Activated CD4-positive, alpha-beta T cell treated with anti-CD3 and anti-CD28 coated beads, Interleukin-2, amount 50 U/mL, for 4 hours (primary cell): ENCODE data around the gene STUM.
"Not testable (repeated sequence)": the region's sequence is repeated elsewhere in the genome, so short reads cannot be mapped to it uniquely, and the experiment has no call there.

Source experiments
- DNase-seq, 2 experiments: peaks; one replicate each; pipeline ENCODE4 v3.0.0-alpha.2; 2020

The STUM gene

DNA sequence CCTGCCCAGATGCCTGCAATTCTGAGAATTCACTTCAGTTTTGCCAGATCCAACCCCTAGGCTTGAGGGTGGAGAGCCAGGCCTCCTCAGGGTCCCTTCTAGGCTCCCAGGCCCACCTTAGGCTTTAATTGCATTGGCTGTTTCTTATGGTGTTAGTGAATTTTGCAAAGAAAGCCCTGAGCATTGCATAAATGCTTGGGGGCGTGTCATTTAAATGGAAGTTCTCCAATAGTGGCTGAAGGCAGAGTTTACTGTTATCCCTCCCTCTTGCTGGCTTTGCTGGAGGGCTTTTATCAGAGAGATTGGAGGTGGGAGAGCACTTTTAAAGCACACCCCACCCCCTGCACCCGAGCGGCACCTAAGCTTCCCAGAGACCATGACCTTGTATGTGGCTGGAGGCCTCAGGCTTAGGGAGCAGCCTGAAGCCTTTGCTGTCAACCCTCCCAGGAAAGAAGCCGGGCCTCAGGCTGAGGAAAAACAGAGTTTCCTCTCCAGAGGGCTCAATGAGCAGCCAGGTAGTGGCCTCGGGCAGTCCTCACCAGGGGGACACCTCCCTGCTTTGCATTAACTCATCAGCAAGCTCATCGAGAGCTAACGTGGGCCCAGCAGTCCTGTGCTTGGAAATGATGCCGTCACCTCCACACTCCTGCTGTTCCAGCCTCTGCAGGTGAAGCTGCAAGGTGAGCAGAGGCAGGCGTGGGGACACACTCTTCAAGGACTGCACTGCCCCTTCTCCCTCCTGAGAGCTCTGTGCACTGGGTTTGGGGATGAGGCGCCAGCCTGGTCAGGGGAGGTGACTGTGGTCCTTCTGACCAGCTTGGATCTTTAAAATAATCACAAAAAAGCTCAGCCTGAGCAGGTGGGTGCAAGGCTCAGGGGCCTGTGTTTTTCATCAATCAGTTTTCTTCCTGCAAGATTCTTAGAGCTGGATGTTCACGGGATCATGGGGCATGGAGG lies 58.0 kb downstream of the STUM start:
- no peak for DNase-seq

DNA sequence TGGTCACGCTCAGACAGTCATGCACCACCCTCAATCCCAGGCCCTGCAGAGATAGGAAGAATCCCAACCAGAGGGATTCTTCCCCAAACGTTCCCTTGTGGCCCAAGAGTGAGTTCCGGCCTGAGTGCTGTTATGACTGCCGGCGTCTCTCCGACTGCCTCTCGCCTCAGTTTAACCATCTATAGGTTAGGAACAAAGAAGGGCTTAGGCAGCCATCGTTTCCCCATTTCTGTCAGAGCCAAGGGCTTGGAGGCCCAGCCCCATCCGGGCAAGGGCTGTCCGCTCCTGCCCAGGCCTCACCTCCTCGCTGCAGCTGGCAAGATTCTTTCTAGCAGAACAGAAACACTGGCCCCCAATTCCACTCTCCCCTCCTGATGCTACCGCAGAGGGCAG lies 58.7 kb downstream of the STUM start:
- DNase-seq, result no peak

DNA sequence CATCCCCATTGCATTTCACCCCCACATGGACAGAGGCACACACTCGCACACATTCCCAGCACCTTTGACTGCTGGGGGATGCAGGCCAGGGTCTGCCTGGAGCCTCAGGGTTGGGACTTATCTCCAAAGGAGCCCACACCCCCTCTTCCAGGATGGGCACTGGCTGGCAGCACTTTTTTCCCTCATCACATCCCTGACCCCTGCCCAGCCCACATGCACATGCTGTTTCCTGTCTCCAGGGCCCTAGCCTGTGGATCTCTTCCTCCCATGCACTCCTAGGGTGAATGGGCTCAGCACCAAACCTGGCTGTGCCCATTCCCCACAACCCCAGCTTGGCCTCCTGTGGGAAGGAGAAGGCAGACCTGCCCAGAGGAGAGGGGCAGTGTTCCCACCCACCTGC lies 59.3 kb downstream of the STUM start:
- no peak for DNase-seq

DNA sequence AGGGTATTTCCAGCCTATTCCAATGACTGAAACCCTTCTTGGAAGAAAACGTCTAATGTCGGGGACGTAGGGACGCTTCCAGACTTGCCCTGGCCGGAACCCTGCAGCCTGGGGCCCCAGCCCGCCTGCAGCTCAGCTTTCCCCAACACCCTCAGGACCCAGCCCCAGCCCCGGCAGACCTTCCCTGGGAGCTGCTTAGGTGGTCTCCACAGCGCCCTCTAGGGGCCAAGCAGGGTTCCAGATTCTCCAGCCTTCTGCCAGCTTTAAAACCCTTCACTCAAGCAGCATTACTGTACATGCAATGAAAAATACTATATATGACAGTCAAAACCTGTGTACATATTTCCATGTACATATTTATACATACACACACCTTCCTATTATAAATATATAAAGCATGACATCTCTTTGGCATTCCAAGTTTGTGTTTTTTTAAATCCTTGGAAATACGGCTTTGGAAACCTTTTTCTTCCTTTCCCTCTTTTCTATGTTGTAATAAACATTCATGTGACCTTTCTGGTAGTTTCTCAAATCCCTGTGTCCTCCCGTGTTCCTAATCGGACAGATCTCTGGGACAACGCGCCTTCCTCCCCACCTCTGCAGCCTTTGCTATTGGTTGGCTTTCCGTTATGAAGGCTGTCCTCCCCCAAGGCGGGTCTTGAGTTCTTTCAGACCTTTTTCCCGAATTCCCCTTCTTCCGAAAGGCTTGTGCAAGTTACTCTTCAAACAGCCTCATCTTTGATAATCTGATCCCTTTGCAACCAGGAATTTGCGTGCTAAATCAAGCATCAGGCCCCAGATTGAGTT lies 60.3 kb downstream of the STUM start:
- peak; percentile 57 to 64 for DNase-seq

DNA sequence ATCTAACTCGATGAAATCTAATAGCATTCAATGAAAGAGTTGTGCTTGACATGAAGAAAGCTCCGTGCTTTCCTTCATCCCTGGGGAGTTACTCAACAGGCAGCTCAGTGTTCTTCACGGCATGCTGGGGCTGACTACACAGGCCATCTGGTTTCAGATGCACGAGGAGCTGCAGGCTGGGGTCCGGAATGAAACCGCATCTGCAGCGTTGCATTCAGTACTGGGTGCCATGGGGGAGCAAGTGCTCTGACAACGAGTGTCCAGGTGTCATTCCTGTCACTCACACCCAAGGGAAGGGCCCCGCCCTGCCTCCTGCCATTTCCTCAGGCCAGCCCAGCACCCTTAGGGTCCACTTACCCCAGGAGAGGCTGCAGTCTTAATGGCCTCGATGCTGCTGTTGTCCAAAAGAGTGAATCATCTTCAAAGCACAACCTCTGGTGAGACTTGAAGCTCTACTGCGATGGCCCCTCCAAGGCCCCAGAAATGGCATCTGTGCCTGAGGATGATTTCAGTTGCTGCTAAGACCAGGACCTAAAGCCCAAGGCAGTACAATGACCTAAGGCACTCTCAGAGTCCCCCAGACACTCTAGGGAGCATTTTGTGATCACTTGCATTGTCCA lies 61.4 kb downstream of the STUM start:
- no peak for DNase-seq

DNA sequence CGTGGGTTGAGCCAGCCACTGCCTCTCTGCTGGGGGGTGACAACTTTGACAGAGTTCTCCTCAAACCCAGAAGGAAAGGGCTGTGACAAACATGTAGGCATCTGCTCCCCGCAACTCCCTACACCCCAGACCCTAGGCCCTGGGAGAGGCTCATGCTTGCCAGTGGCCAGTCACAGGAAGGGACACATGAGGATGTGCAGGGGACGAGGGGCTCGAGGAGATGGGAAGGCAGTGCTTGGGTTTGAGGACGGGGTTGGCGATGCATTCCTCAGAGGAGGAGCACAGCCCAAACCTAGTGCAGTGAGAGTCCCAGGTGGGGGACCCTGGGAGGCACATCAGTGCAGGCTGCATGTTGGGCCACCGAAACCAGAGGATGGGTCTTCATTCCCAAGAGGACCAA lies 62.1 kb downstream of the STUM start:
- DNase-seq, result no peak

DNA sequence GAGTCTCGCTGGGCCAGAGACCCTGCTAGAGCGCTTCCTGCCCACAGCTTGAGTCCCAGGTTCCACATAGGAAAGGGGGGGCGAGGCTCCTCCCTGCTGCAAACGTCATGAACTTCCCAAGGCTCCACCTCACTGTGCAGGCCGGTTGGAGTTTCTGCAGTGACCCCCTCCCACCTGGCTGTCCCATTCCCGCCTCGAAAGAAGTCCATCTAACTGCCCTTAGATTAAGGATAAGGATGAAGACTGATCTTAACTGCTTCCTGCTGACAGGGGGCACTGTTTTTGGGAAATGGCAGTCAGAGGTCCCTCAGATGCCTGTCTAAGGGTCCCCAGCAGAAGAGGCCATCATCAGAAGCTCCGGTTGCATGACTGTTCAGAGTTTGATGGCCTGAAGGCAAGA lies 62.7 kb downstream of the STUM start:
- no peak for DNase-seq

DNA sequence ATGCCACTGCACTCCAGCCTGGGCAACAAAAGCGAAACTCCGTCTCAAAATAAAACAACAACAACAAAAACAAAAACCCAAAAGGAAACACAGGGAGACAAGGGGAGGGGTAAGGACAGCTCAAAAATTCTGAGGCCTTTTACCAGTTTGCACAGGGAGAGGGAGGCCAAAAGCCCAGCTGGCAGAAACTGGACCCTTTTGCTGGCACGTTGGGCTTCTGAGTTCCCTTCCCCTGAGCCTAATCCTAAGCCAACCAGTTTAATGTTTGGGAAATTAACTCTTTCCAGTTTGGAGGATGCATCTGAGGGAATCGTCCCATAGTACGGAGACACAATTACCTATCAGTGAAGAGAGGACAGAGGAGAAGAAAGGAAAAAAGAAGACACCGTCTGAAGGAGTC lies 63.4 kb downstream of the STUM start:
- DNase-seq, result not testable (repeated sequence)

DNA sequence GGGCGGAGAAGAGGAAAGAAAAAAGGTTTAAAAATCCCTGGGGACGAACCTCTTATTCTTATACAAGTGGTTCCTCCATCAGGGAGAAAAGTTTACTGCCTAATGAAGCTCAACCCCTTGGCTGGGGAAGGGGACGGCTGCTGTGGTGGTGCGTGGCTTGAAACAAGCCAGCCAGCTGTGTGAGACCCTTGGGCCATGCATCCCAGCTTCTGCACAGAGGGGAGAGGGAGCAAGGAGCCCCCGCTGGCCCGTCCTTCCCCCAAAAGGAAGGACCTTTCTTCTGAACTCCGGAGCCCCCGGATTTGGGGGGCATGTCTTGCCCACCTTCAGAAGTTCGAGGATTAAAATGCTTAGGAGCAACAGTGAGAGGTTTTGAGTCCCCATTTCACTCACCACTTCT lies 67.3 kb downstream of the STUM start:
- no peak for DNase-seq

DNA sequence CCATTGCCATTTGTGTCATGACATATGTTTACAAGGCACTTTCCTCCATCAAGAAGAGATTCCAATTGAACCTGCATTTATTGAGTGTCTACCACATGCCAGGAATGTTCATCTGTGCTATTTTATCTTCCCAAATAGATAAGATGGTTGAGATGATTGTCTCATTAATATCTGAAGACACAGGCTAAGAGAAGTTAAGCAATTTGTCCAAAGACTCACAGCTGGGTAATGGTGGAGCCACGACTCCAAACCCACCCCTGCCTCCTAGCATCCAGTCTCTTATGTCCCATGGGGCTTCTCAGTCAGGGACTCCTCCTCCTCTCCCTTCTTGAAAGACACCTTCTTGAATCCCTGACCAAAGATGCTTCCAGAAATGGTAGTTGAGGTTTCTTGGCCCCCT lies 68.1 kb downstream of the STUM start:
- no peak for DNase-seq

DNA sequence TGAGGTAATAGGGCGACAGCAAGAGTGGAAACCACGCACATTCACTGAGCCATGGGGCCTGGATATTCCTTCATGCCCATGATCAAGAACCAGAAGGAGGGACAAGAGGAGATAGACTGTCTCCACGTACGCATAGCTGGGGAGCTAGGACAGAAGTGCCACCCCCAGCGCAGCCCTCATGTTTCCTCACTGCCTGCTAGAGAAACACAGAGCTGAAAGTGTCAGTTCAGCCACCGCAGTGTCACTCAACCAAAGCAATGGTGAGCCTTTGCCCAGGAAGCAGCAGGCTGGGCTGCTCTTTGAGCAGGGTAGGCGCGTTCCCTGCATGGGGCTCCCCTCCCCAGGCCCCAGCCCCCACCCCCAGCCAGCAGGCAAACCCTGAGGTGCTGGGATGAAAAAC lies 68.5 kb downstream of the STUM start:
- DNase-seq, result no peak

DNA sequence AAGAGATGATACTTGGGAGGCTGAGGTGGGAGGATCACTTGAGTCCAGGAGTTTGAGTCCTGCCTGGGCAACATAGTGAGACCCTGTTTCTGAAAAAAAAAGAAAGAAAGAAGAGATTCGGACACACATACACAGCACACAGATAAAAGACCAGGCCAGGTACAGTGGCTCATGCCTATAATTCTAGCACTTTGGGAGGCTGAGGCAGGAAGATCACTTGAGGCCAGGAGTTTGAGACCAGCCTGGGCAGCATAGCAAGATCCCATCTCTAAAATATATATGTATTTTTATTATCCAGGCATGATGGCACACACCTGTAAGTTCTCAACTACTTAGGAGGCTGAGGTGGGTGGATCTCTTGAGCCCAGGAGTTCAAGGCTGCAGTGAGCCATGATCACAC lies 69.2 kb downstream of the STUM start:
- not testable (repeated sequence) for DNase-seq

DNA sequence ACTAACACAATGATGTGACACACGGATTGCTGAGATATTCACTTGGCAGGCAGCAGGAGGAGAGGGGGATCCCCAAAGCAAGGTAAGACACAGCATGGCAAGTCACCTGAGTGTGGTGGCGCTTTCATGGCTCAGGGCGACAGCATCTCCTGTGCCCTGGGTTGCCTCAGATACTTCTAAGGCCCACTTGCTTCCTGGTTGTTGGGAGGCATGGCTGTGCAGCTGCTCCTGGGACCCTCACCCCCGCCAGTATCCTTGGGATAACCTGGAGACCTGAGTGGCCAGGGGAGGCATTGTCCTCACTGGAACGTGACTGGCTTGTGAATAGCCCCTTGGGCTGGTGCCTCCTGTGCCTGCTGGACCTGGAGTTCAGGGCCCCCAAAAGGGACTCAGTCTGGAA lies 69.8 kb downstream of the STUM start:
- no peak for DNase-seq

DNA sequence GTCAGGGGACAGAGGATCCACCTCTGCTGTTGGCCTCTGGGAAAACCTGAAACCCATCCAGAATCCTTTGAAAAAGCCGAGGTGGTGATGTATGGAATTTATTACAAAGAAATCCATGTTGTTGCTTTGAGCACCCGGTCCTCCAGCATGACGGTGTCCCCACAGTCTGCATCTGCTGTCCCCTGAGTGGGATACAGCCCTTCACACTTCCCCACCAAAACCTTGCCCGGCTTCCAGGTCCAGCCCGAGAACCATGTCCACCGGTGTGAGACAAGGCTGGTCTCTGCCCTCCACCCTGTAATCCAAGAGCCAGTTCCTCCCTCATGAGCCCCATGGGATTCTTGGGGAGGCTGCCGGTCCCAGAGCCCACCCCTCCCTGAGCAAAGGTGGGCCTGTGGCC lies 70.5 kb downstream of the STUM start:
- DNase-seq, result no peak

DNA sequence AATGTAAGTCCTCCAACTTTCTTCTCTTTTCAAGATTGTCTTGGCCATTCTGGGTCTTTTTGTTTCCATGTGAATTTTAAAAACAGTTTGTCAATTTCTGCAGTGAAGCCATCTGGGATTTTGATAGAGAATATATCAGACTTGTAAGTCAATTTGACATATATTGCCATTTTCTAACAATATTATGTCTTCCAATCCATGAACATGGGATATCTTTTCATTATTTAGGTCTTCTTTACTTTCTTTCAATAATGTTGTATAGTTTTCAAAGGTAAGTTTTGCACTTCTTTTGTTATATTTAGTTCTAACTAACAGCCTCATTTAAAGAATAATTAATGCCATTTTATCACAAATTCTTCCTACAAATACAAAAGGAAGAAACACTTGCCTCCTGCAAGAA lies 73.4 kb downstream of the STUM start:
- DNase-seq, result no peak

DNA sequence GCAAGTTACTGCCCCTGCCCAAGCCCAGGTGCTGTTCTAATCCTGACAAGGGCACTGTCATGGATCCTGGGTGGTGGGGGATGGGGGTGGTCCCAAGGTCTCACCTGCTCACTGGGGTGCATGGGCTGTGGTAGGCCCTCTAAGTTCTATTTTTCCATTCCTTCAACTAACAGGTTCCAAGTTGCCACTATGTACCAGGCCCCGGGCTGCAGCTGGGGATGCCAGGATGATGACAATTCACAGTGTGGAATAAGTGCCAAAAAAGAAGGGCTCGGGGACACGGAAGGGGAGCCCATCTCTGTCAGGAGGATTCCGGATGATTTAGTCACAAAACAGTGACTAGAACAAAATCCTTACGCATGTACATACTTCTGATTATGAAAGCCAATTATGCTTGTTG lies 76.0 kb downstream of the STUM start:
- no peak for DNase-seq

DNA sequence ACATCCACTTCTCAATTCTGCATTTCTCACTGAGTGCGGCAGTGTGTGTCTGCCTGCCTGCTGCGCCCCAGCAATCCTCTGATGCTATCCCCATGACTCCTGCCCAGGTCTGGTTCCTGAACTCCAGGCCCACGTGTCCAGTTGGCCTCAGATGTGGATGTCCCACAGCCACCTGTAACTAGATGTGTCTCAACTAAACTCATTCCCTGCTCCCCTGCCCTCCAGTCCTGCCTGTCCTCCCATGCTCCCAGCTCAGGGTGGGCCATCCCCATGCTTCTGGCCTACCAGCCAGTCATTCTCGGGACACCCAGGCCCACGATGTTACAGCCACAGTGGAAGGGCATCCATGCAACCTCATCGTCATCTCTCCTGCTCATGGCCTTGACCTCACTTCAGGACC lies 76.8 kb downstream of the STUM start:
- no peak for DNase-seq

DNA sequence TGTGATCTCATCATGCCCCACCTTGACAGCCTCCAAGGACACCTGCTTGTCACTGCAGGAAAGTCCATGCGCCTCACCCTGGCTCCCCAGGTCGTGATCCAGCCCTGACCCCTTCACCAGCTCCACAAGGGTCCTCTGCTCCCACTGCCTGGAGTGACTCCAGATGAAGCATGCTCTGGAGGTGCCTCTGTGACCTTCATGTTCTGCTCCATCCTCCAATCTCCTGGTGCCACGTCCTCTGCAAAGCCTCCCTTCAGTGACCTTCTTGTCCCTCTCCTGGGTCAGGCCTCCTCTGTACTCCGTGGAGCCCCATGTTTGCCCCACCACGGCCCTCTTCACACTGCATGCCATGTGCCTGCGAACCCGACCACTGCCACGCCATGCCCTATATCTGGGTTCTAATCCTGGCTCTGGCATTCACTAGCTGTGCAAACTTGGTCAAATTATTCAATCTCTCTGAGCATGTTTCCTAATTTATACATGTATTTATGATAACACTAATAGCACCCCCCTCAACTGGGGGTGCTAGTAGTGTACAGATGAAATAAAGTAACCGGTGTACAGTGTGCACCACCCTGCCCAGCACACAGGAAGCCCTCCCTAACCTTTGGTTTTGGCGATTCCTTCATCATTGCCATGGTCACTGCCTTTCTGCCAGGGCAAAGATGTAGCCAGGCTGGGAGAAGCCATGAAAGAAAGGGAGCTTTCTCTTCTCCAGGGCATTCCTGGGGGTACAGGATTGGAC lies 77.4 kb downstream of the STUM start:
- no peak for DNase-seq

DNA sequence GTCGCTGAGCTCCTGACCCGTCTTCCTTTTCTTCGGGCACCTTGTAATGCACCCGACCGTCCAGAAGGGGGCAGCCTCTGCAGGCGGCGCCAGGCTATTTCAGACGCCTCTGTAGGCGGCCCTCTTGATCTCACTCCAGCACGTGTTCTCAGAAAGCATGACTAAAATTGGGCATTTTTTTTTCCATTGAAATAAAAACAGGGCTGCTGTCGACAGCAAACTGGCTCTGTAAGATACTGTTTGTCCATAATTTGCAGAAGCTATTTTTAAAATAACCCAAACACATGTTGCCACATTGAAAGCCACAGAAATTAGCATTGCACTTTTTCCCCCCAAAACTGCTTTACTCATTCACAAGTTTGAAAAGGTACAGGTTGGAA lies 78.0 kb downstream of the STUM start:
- DNase-seq, result peak; percentile 76

DNA sequence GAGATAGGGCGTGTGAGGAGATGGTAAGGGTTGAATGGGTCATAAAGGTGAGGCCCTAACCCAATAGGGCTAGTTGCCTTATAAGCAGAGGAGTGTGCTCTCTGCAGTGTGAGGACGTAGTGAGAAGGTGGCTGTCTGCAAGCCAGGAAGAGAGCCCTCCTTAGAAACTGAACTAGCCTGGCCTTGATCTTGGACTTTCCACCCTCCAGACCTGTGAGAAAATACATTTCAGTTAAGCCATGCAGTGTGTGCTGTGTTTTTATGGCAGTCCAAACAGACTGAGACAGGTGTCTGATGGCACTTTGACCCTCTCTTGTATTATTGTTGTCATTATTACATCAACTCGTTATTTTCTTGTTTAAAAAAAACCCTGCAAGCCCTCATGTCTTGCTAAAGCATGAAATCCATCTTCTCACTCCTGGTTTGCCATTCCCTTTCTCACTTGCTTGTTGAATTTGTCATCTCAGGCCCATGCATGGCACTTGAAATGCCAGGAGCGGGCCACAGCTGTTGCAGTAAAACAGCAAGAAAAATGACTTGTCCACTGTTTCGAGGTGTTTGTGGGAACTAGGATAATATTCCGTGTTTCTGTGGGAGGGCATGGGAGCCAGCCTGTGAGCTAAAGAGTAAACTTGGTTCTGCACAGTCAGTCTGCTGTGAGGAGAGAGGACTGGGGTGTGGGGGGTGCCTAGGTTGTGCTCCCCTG lies 78.6 kb downstream of the STUM start:
- no peak for DNase-seq

DNA sequence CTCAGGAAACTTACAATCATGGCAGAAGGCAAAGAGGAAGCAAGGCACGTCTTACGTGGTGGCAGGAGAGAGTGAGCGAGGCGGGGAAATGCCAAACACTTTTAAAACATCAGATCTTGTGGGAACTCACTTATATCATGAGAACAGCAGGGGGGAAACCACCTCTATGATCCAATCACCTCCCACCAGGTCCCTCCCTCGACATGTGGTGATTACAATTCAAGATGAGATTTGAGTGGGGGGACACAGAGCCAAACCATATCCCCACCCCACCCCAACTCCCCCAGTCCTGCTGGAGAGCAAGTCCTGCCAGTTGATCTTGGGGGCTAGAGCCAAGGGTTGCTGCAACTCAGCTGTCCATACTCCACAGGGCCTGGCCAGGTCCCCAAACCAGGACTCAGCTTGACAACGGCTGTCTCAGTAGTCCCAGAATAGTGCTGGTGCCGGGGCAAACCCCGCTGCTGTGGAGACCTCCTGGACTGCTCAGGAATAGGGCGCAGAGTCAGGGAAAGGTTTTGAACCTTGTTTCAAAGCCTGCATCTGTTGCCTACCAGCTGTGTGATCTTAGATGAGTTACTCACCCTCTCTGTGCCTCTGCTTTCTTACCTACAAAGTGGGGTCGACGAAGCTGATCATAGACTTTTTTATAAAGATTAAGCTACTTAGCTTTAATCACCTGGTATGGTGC lies 79.5 kb downstream of the STUM start:
- DNase-seq, result peak in 1 of 2 experiments; percentile 28
